ENCODE measurements around the gene WDR74.

DNA sequence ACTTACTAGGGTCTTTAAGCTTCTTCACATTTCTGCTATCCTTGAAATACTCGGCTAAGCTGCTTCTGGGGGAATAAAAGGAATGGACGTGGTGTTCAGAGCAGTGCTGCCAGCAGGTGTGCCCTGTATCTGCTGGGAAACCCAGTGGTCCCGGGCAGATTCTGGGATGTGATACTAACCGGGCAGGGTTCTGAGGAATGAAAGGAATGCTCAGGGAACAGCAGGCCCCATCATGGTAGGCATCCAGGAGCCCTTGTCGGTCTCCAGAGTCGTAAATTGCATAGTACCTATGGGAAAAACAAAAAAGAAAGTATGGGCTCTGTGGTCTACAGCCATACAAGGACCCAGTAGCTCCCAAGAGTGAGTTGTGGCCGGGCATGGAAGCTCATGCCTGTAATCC lies 43.1 kb downstream of the WDR74 start:
- no peak for TF ChIP-seq POLR2AphosphoS5 (IDR thresholded peaks at IDR 0.05; ENCODE audit: borderline replicate concordance, low read depth, low read length)
- TF ChIP-seq EZH2 (IDR thresholded peaks at IDR 0.05), result no peak
